SK-N-SH treated with all-trans-retinoic acid at 6 μM for 48 hours (cell line): ENCODE results near the gene GATAD2A.

ENCODE experiments used
- CREB5 ChIP-seq: fragments of 250-450 bp; sonication (Bioruptor Pico); IDR thresholded peaks from 2 replicates; pipeline ENCODE4 v1.5.1; 2020; ENCODE audit warnings: low read depth, mild to moderate bottlenecking, moderate library complexity
- POU6F1 ChIP-seq: fragments of 250-450 bp; sonication (Bioruptor Pico); IDR thresholded peaks from 2 replicates; pipeline ENCODE4 v1.8.0; 2021; ENCODE audit warnings: low read depth, mild to moderate bottlenecking, moderate library complexity, borderline replicate concordance
- RARB ChIP-seq: fragments of 250-450 bp; sonication (Bioruptor Pico); IDR thresholded peaks from 2 replicates; pipeline ENCODE4 v1.8.0; 2021; ENCODE audit warnings: mild to moderate bottlenecking, moderate library complexity
- ZC3H10 ChIP-seq: fragments of 250-450 bp; sonication (Bioruptor Pico); IDR thresholded peaks from 2 replicates; pipeline ENCODE4 v1.5.1; 2021; ENCODE audit warnings: mild to moderate bottlenecking, moderate library complexity

GRCh38 chr19:19388568-19389555 lies 16.6 kb upstream of the GATAD2A start:
- TF ChIP-seq CREB5 (CRISPR knock-in tag) (no peak), POU6F1 (CRISPR knock-in tag) (no peak), ZC3H10 (CRISPR knock-in tag) (no peak), RARB (CRISPR knock-in tag) (no peak)
